ELF-1 (cell line): ENCODE results near the gene HADH.
"Not testable (repeated sequence)": the region's sequence is repeated elsewhere in the genome, so short reads cannot be mapped to it uniquely, and the experiment has no call there.

Experiments used
- DNase-seq: peaks from one replicate; pipeline ENCODE4 v3.0.0-alpha.2; 2016; ENCODE audit warnings: low read depth, low spot score

Gene HADH

DNA sequence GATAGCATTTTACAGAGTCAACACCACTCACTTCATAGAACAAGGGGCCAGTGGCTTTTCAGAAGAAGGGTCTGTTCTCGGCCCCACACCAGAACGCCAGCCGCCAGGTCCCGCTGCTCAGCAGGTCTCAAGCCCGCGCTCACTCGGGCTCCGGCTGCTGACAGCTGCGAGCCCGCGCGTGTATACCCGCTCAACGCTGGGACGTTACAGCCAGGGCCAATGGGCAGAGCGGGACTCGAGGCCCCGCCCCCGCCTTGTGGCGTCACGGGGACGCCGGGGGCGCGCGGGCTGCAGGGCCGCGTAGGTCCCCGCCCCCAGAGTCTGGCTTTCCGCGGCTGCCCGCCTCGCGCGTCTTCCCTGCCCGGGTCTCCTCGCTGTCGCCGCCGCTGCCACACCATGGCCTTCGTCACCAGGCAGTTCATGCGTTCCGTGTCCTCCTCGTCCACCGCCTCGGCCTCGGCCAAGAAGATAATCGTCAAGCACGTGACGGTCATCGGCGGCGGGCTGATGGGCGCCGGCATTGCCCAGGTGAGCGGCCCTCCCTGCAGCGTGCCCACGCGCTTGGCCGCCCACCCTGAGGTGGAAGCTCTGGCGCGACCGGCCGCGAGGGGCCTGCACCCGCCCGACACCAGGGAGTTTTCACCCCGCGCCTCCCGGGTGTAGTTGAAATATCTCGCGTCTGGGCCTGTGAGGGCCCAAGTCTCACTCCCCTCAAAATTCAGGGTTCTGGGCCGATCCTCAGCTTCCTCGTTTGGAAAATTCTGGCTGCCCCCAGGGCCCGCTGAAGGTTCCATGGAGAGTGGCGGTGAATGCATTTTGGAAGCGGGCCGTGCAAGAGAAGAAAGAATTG lies at the start of gene HADH:
HADH (plus strand) TSS at position 353 of the 850 bp plus-strand sequence; CDS start at position 397, 44 bp downstream.
- peak; percentile 95 for DNase-seq

DNA sequence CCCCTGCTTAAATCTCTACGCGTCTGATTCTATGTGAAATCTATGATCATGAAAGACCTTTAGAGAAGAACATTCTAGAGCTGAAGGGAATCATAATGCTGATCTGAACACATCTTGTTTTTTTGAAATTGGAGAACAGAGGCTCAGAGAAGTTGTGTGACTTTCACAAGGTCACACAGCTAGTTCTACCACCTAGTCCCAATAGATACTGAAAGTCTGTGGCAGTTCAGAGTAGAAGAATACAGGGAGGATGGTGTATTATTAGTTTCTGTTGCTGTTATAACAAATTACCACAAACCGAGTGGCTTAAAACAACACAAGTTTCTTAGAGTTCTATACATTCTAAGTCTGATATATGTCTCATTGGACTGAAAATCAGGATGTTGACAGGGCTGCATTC lies 43.9 kb upstream of the HADH start:
- DNase-seq, result no peak

DNA sequence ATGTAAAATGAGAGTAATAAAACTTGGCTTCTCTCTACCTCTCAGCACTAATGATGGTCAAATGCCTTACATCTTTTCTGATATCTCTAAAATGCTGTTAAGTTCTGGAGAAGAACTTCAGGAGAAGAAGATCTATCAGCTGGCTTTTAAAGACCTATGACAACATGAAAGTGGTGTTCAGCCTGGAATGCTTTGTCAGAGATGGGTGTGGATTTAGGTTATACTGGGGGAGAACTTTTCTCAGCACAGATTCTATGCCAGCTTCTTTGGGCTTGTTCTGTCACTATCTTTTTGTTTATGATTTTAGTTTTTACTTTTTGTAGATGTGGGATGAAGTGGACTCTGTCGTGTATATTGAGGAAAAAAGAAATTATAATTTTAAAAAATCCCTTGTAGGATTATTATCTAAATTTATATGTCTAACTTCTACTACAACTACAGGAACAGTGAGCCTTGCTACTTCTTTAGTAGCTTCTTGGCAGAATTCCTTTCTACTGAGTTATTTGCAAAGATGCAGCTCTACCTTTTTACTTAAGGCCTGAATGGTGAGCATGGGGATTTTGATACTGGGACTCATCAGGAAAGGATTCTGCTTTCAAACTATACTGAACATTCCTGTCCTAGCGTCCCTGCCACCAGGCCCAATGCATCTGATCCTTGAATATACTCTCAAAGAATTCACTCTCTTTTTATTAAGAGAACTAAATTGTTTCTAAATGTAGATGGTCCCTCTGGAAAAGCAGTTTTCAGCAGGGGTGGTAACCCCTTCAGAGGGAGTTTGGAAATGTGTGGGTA lies 38.7 kb upstream of the HADH start:
- DNase-seq, result no peak

DNA sequence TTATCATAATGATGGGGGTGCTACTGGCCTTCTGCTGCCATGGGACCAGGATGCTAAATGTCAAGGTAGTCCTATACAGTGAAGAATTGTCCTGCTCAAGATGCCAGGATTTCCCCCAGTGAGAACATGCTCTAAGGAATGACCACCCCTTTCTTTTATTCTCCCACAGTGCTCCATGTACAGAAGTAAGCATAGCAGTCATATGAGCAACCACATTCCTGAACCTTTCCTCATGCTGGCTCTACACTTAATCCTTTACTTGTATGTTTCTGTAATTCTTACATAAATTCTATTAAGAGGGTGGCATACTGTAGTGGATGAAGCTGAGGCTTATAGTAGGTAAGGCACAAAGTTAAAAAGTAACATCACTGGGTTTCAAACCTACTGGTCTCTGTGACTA lies 38.1 kb upstream of the HADH start:
- no peak for DNase-seq

GRCh38 chr4:107956011-107956410 lies 33.7 kb upstream of the HADH start:
- no peak for DNase-seq

DNA sequence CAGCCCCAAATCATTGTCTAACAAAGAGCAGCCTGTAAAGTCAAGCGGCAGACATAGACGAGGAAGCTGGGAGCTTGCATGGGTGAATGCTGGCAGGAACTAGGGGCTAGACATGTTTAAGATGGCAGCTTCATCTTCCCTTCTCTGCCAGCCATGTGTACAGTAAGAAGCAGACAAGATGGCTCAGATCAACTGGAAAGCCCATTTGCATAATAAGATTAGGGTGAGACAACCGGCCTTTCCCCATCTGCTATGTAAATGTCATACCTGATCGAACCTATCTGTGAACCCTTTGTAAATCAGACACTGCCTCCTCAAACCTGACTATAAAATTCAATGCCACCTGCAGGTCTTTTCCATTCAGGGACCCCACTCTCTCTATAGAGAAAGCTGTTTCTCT lies 22.8 kb upstream of the HADH start:
- DNase-seq, result no peak

DNA sequence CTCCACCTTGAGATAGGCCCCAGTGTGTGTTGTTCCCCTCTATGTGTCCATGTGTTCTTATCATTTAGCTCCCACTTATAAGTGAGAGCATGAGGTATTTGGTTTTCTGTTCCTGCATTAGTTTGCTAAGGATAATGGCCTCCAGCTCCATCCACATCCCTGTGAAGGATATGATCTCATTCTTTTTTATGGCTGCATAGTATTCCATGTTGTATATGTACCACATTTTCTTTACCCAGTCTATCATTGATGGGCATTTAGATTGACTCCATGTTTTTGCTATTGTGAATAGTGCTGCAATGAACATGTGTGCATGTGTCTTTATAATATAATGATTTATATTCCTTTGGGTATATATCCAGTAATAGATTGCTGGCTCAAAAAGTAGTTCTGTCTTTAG lies 22.2 kb upstream of the HADH start:
- DNase-seq, result not testable (repeated sequence)

- not testable (repeated sequence) for DNase-seq
Measured at GRCh38 chr4:107967921-107968320, 21.8 kb upstream of the HADH start.

DNA sequence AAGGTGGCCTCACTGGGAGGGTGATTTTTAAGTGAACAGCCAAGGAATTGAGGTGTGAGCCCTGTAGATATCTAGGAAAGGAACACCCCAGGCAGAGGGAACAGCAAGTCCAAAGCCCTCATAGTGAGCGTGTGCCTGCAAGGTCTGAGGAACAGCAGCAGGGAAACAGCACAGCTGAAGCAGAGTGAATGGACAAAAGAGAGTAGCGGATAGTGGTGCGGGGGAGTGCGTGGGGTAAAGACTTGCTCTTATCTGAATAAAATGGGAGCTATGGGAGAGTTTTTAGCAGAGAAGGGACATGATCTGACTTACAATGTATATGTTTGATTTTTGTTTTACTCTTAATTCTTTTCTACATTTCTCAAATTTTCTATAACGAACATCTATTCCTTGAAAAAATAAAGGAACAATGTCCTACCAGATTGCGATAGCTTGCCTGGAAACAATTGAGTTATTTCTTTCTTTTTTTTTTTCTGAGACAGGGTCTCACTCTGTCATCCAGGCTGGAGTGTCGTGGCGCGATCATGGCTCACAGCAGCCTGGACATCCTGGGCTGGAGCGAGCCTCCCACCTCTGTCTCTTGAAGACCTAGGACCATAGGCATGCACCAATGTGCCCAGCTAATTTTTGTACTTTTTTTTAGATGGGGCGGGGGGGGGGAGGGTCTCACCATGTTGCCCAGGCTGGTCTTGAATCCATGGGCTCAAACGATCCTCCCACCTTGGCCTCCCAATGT lies 19.5 kb upstream of the HADH start:
- no peak for DNase-seq

- no peak for DNase-seq
Measured at GRCh38 chr4:107972605-107973004, 17.1 kb upstream of the HADH start.

GRCh38 chr4:107974523-107974922 lies 15.2 kb upstream of the HADH start:
- no peak for DNase-seq

DNA sequence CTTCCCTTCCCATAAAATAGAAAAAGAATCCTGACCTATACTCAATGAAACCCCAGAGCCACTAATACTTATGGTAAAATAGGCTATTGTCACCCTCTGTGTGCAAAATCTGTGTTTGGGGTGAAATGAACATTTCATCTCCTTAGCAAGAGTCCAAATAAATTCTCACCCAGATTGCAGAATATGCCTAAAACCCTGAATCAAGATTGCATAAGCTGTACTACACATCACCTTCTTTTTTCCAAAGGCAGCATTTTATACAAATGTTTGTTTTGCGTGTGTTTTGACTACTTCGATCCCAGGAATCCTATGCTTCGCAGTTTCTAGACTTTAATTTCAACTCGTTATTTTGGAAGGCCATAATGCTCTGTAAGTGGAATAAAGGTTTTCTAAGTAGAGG lies 12.2 kb upstream of the HADH start:
- no peak for DNase-seq

GRCh38 chr4:107977966-107978705 lies 11.6 kb upstream of the HADH start:
- DNase-seq, result no peak

DNA sequence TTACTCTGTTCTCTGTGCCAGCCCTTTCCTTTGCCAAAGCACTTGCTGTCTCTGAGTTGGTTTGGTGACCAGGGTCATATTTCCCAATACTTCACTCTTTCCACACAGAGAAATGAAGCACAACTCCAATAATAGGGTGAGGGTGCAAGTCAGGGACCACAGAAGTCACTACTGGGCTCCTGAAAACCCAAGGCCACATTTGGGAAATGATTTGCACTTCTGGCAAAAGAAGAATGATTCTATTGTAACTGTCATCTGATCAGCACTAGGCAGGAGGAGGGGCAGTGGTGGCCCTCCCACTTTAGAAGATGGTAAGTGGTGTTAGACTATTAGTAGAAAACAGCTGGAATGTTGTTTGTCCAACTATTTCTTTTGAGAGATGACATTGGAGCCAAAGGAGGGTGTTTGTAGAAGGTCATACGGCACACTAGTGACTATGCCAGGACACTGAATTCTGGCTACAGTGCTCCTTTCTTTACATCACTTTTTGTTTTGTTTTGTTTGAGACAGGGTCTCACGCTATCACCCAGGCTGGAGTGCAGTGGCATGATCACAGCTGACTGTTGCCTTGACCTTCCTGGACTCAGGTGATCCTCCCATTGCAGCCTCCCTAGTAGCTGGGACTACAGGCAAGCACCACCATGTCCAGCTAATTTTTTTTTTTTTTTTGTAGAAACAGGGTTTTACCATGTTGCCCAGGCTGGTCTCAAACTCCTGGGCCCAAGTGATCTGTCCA lies 10.8 kb upstream of the HADH start:
- DNase-seq, result no peak

GRCh38 chr4:107987916-107988762 lies 1.6 kb upstream of the HADH start:
- DNase-seq, result no peak

GRCh38 chr4:107988763-107989035 lies 990 bp upstream of the HADH start:
- DNase-seq, result no peak

- DNase-seq, result no peak
Measured at GRCh38 chr4:107989162-107989536, 540 bp upstream of the HADH start.

DNA sequence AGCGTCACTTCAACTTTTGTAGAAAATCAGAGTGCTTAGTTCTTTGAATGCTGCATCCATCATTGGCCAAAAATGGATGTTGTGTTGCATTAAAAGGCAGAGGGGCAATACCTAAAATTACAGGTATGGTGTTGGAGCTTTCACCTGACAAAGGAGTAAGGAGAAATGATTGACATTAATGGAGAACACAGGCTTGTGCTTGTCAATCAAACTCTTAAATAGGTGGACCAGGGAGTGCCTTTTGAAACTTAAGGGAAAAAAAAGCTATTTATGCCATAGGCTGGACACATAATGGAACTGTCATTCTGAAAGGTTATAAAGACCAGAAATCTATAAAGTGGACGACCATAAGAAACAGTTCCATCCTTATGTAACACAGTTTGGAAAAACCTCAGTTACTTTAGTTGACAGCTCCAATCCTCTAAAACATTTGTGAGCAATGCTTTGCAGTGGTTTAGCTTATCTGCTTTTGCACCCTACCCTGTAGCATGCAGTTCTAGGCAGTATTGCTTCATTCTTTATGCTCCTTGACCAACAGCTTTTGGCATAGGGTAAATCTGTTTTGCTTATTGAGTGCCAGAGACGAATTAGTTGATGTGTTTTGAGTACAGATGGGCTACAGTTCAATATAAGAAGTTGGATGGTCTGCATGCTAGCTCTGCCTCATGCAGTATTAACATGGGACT lies 2.4 kb downstream of the HADH start:
- no peak for DNase-seq

DNA sequence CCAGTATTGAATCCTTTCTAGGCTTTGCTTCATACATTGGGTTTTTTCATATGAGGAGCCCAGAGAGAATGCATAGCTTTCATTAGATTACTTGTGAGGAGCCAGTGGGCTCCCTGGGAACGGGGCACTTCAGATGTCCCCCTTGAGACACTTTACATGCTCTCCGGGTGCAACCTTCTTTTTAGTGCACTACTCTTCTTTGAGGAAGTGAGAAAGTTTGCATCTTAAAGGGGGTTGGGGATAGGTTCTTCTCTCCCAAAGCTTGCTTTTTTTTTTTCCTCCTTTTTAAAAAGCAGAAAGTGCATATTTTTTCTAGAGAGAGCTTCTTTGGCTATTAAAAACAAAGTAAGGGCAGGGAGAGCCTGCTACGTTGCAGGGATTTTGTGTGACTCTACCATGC lies 4.3 kb downstream of the HADH start:
- no peak for DNase-seq

DNA sequence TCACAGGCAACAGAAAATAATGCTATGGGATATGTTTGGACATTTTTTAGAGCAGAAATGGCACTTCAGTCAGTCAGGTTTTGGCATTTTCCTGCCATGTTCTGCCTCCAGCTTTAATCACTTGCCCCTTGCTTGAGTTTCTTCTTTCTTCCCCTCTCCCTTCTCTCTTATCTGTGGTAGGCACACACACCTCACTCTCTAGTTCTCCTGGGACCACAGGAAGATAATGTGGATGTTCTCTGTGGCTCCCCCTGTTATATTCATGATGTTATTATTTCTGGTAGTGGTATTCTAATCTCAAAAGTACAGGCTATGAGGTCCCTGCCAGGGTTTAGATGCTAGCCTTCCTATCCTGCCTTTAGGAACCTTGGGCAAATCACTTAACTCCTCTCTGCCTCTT lies 5.2 kb downstream of the HADH start:
- no peak for DNase-seq
